IMR-90 (cell line): ENCODE measurements around the gene FAM47E. TPM values are rescaled to one million over a fixed set of nuclear protein-coding genes. Genes with fewer than 3 reads are reported as not detected.

Source experiments
- ATAC-seq: fragments of 200-7000 bp; cut with Tn5 transposase; 2 replicates; pipeline ENCODE4 v1.9.1; 2020; ENCODE audit warnings: low read depth, mild to moderate bottlenecking, moderate library complexity
- BruUV-seq: library from RNA; stranded (reverse); fragments of 400-500 nt; replicated peaks from 2 replicates; lab custom pipeline; 2021; lab: Mats Ljungman, UMichigan
- CTCF ChIA-PET: fragments of 300-600 bp; formaldehyde crosslinking; extraction: SDS; loops from one replicate; lab custom pipeline; 2021; ENCODE audit warnings: antibody characterized with exemption; lab: Yijun Ruan, JAX
- POLR2A ChIA-PET: fragments of 300-600 bp; sonication (Branson Sonifier 250); formaldehyde crosslinking; loops from one replicate; lab custom pipeline; 2022; ENCODE audit warnings: antibody characterized with exemption; ENCODE audit not compliant: unreplicated experiment; lab: Charles Lee
- DNase-seq: peaks from one replicate; pipeline ENCODE4 v3.0.0; 2013
- H2AFZ ChIP-seq: replicated peaks from 2 replicates; pipeline ENCODE3; 2013; ENCODE audit warnings: low read length, mild to moderate bottlenecking; ENCODE audit not compliant: poor library complexity
- H2AK5ac ChIP-seq: 2 replicates; pipeline ENCODE4 v1.6.1; 2013; ENCODE audit warnings: low read depth, low read length, inconsistent platforms
- H2AK9ac ChIP-seq: replicated peaks from 2 replicates; pipeline ENCODE3; 2013; ENCODE audit warnings: mild to moderate bottlenecking, low read depth, low read length, moderate library complexity; ENCODE audit not compliant: poor library complexity
- H2BK120ac ChIP-seq: 2 replicates; pipeline ENCODE4 v1.6.1; 2013; ENCODE audit warnings: low read depth, low read length, inconsistent platforms
- H2BK15ac ChIP-seq: 3 replicates; pipeline ENCODE4 v1.6.1; 2013; ENCODE audit warnings: low read depth, low read length, inconsistent platforms
- H2BK20ac ChIP-seq: 2 replicates; pipeline ENCODE4 v1.6.1; 2013; ENCODE audit warnings: low read depth, mild to moderate bottlenecking, inconsistent platforms, low read length, moderate library complexity
- H2BK5ac ChIP-seq: 2 replicates; pipeline ENCODE4 v1.6.1; 2013; ENCODE audit warnings: mild to moderate bottlenecking, low read depth, low read length, inconsistent platforms; ENCODE audit not compliant: poor library complexity, severe bottlenecking
- H3K14ac ChIP-seq: replicated peaks from 2 replicates; pipeline ENCODE4 v1.6.1; 2013; ENCODE audit warnings: low read depth, low read length, inconsistent platforms
- H3K18ac ChIP-seq: 2 replicates; pipeline ENCODE4 v1.6.1; 2013; ENCODE audit warnings: low read depth, low read length, control low read depth
- H3K23ac ChIP-seq: 2 replicates; pipeline ENCODE4 v1.6.1; 2013; ENCODE audit warnings: low read depth, low read length, inconsistent platforms
- H3K27ac ChIP-seq: 2 replicates; pipeline ENCODE4 v1.5.1; 2013; ENCODE audit warnings: mild to moderate bottlenecking, control low read depth, low read length; ENCODE audit not compliant: insufficient read depth
- H3K27me3 ChIP-seq: 2 replicates; pipeline ENCODE4 v1.6.1; 2013; ENCODE audit warnings: low read length; ENCODE audit not compliant: control insufficient read depth, insufficient read depth
- H3K36me3 ChIP-seq: 2 replicates; pipeline ENCODE4 v1.6.1; 2013; ENCODE audit warnings: low read length, mixed read lengths; ENCODE audit not compliant: control insufficient read depth, insufficient read depth
- H3K4ac ChIP-seq: 2 replicates; pipeline ENCODE4 v1.6.1; 2013; ENCODE audit warnings: low read depth, low read length, inconsistent platforms
- H3K4me1 ChIP-seq: 2 replicates; pipeline ENCODE4 v1.6.1; 2013; ENCODE audit warnings: low read length, mixed read lengths; ENCODE audit not compliant: control insufficient read depth, insufficient read depth
- H3K4me2 ChIP-seq: 2 replicates; pipeline ENCODE4 v1.6.1; 2013; ENCODE audit warnings: low read depth, mild to moderate bottlenecking, control low read depth, low read length, moderate library complexity
- H3K4me3 ChIP-seq: 2 replicates; pipeline ENCODE4 v1.5.1; 2013; ENCODE audit warnings: low read depth, mild to moderate bottlenecking, control low read depth, low read length, moderate library complexity; ENCODE audit not compliant: insufficient read depth
- H3K56ac ChIP-seq: 2 replicates; pipeline ENCODE4 v1.6.1; 2013; ENCODE audit warnings: low read length, inconsistent platforms; ENCODE audit not compliant: insufficient read depth; ENCODE audit errors: extremely low read depth
- H3K79me1 ChIP-seq, 2 experiments: 2 replicates each; pipeline ENCODE4 v1.6.1; 2013; ENCODE audit warnings: low read length in 2 of 2, inconsistent platforms in 1 of 2, low read depth in 1 of 2
- H3K9ac ChIP-seq: 2 replicates; pipeline ENCODE4 v1.6.1; 2013; ENCODE audit warnings: low read depth, low read length, control low read depth
- H3K9me1 ChIP-seq: 2 replicates; pipeline ENCODE4 v1.6.1; 2013; ENCODE audit warnings: low read length, inconsistent platforms; ENCODE audit not compliant: insufficient read depth
- H3K9me3 ChIP-seq: 2 replicates; pipeline ENCODE4 v1.6.1; 2013; ENCODE audit warnings: low read length; ENCODE audit not compliant: control insufficient read depth, insufficient read depth
- H4K20me1 ChIP-seq: 2 replicates; pipeline ENCODE4 v1.6.1; 2013; ENCODE audit warnings: low read length, inconsistent platforms; ENCODE audit not compliant: insufficient read depth
- H4K5ac ChIP-seq: 2 replicates; pipeline ENCODE4 v1.6.1; 2013; ENCODE audit warnings: mild to moderate bottlenecking, low read depth, low read length, control low read depth
- H4K8ac ChIP-seq, 2 experiments: 2 replicates each; pipeline ENCODE4 v1.6.1; 2013; ENCODE audit warnings: low read depth in 2 of 2, low read length in 2 of 2, control low read depth in 1 of 2, inconsistent platforms in 1 of 2
- H4K91ac ChIP-seq: 2 replicates; pipeline ENCODE4 v1.6.1; 2013; ENCODE audit warnings: low read depth, low read length, inconsistent platforms; ENCODE audit not compliant: insufficient read depth
- FOS ChIP-seq: fragments of 150-350 bp; IDR thresholded peaks from 2 replicates; pipeline ENCODE4 v1.6.1; 2016; ENCODE audit warnings: low read depth, low read length
- MXI1 ChIP-seq: IDR thresholded peaks from 2 replicates; pipeline ENCODE4 v1.6.1; 2012; ENCODE audit warnings: low read depth, mild to moderate bottlenecking, low read length, moderate library complexity, borderline replicate concordance
- POLR2A ChIP-seq: IDR thresholded peaks from 2 replicates; pipeline ENCODE4 v1.6.1; 2012; ENCODE audit warnings: mild to moderate bottlenecking, low read depth, low read length
- RFX5 ChIP-seq: IDR thresholded peaks from 2 replicates; pipeline ENCODE4 v1.8.0; 2012; ENCODE audit warnings: low read depth, mild to moderate bottlenecking, low read length, moderate library complexity
- SMC3 ChIP-seq: fragments of 150-350 bp; IDR thresholded peaks from 2 replicates; pipeline ENCODE4 v1.6.1; 2016; ENCODE audit warnings: low read depth, mild to moderate bottlenecking, antibody characterized with exemption, low read length, moderate library complexity
- USF2 ChIP-seq: fragments of 150-350 bp; IDR thresholded peaks from 2 replicates; pipeline ENCODE4 v1.6.1; 2017; ENCODE audit warnings: mild to moderate bottlenecking, antibody characterized with exemption, low read length, low read depth
- WGBS, 2 experiments: methylation state at CpG; one replicate each; pipeline versions ENCODE4 v1.1.5 to v1.1.7; 2013; ENCODE audit warnings: missing lambda C conversion rate in 2 of 2; ENCODE audit not compliant: insufficient read length in 1 of 2; ENCODE audit errors: extremely low coverage in 2 of 2; 5-methylcytosine and 5-hydroxymethylcytosine counted together
- dilution Hi-C: fragments of 300-500 bp; cut with HindIII; formaldehyde crosslinking; loops from one replicate; pipeline ENCODE4 v1.14.3; 2018; ENCODE audit warnings: low sequenced_read_pairs; ENCODE audit not compliant: unreplicated experiment
- in situ Hi-C: fragments of 300-500 bp; cut with MboI; formaldehyde crosslinking; loops from 3 replicates; pipeline ENCODE4 v1.14.3; 2019; ENCODE audit warnings: low sequenced_read_pairs, inconsistent platforms, mixed read lengths
- intact Hi-C: fragments of 100-400 bp; cut with micrococcal nuclease; formaldehyde crosslinking; loops from 2 replicates; pipeline ENCODE4 v1.10.0; 2022
- polyA plus RNA-seq, 3 experiments: library from polyadenylated mRNA; depleted of rRNA; stranded (reverse); fragments of >200 nt; gene quantifications; 2 replicates each; pipeline ENCODE4 v1.2.3, GENCODE V29; 2012; ENCODE audit warnings: low replicate concordance in 1 of 3
- total RNA-seq: library from RNA; depleted of rRNA; stranded (reverse); fragments of >200 nt; gene quantifications from 2 replicates; pipeline ENCODE4 v1.2.3, GENCODE V29; 2012

The FAM47E gene
- total and polyA plus RNA-seq, 2 of the 4 experiments (the other 2 are of a cell fraction): 0.05 TPM; not detected in 1

DNA sequence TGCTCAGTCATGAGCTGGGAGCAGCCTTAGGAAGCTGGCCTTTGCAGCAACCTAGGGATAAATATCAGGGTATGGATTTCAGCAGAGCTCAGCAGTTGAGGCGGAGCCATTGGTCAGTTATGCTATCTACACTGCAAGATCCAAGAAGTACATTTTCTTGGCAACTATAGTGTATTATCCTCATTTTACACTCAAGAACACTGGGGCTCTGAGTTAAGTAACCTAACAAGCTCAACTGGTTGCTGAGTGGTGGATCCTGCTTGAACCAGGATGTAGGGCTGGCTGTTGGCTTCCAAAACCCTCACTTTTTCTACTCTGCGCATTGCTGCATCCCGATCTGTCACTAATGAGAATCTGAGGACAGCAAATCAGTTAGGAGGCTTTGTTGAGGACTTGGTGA lies 36.4 kb upstream of the FAM47E start:
- no peaks in the 10 kb centered on the region for H3K9me3 ChIP-seq
- BruUV-seq: no TSS peak
- no peak overlapping the region for H3K18ac ChIP-seq
- H3K9me1 ChIP-seq: peaks cover 12% of the 10 kb centered on the region
- H3K56ac ChIP-seq: no peak overlapping the region
- H2BK20ac ChIP-seq: no peak overlapping the region
- ChIA-PET POLR2A (no interaction called here), CTCF (no interaction called here)
- no peak overlapping the region for H2BK15ac ChIP-seq
- H3K4me3 ChIP-seq: no peak overlapping the region
- no peak overlapping the region for H3K23ac ChIP-seq
- in situ Hi-C loops (no loop called here), intact Hi-C loops (no loop called here), dilution Hi-C loops (no loop called here)
- H3K9ac ChIP-seq: no peak overlapping the region
- DNase-seq (no peak), ATAC-seq (no peak)
- no peak overlapping the region for H3K4me2 ChIP-seq
- H2AFZ ChIP-seq: no peak overlapping the region
- TF ChIP-seq FOS (no peak), MXI1 (no peak), USF2 (no peak), SMC3 (no peak), POLR2A (no peak), RFX5 (no peak)
- no peak overlapping the region for H4K8ac ChIP-seq
- H3K4ac ChIP-seq: no peak overlapping the region
- no peaks in the 10 kb centered on the region for H3K27me3 ChIP-seq
- H3K27ac ChIP-seq: no peak overlapping the region
- no peak overlapping the region for H4K91ac ChIP-seq
- peaks cover 11% of the 10 kb centered on the region for H3K4me1 ChIP-seq
- no peak overlapping the region for H2AK9ac ChIP-seq
- peaks cover 6 to 38% of the 10 kb centered on the region in 2 experiments for H3K79me1 ChIP-seq
- H3K36me3 ChIP-seq: no peaks in the 10 kb centered on the region
- H4K5ac ChIP-seq: no peak overlapping the region
- H2BK120ac ChIP-seq: no peak overlapping the region
- no peak overlapping the region for H3K14ac ChIP-seq
- no peak overlapping the region for H2BK5ac ChIP-seq
- peaks cover 9% of the 10 kb centered on the region; the same call in 1 of the 2 replicates for H4K20me1 ChIP-seq
- no peak overlapping the region for H2AK5ac ChIP-seq
- WGBS, 2 experiments: 100% methylated on average over 1 of the region's 3 CpGs; no CpG with 5 or more reads in 1 of the 2 experiments
